Gastroesophageal sphincter (tissue), 3 donors: ENCODE measurements around the gene KIRREL3.

Experiments used
- CTCF ChIP-seq, 4 experiments: fragments of 200-600 bp in 2 of 4; fragments of 450-650 bp in 2 of 4; sonication (generic) in 1 of 4; IDR thresholded peaks; one replicate each; pipeline ENCODE4 v1.5.1; 2017 to 2019; ENCODE audit warnings: antibody characterized with exemption in 4 of 4, mild to moderate bottlenecking in 2 of 4, moderate library complexity in 2 of 4
- EP300 ChIP-seq: sonication (generic); formaldehyde crosslinking; IDR thresholded peaks from one replicate; pipeline ENCODE4 v1.6.1; 2017; ENCODE audit warnings: antibody characterized with exemption, mild to moderate bottlenecking
- POLR2A ChIP-seq, 2 donors: fragments of 450-650 bp; IDR thresholded peaks; one replicate each; pipeline ENCODE4 v1.6.1; 2017; ENCODE audit warnings: antibody characterized with exemption in 2 of 2, mild to moderate bottlenecking in 2 of 2, moderate library complexity in 1 of 2
- POLR2AphosphoS5 ChIP-seq: sonication (generic); formaldehyde crosslinking; IDR thresholded peaks from one replicate; pipeline ENCODE4 v1.6.1; 2017; ENCODE audit warnings: antibody characterized with exemption

DNA sequence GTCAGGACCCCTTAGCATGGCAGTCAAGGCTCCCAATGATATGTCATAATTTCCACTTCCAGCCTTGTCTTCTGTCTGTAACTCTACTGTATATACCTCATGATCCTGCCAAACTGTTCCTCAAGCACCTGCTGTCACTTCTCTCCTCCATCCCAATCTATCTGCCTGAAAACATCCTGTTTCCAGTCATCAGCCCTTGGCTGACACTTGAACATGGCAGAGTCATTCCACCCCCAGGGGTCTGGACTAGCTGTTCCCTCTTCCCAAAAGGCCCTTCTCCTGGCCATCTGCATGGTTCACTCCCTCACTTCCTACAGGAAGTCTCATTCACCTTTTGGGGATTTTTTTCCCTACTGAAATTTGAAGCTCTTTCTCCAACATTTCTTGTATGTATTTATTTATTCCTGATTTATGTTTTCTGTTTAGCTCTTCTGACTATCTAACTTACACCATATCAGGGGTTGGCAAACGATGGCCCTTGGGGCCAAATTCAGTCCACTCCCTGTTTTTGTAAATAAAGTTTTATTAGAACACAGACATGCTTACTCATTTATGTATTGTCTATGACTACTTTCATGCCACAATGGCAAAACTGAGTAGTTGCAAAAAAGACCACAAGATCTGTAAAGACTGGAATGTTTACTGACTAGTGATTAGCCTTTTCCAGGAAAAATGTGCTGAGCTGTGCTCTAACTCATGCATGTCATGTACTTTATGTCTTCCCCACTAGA is 278.4 kb downstream of the KIRREL3 start:
- TF ChIP-seq CTCF (IDR thresholded peaks at IDR 0.05), result no peak
- no peak for TF ChIP-seq POLR2A (IDR thresholded peaks at IDR 0.05)
- TF ChIP-seq POLR2AphosphoS5, result no peak
- no peak for TF ChIP-seq EP300
